Measurements from ENCODE around the gene MED13L.

DNA sequence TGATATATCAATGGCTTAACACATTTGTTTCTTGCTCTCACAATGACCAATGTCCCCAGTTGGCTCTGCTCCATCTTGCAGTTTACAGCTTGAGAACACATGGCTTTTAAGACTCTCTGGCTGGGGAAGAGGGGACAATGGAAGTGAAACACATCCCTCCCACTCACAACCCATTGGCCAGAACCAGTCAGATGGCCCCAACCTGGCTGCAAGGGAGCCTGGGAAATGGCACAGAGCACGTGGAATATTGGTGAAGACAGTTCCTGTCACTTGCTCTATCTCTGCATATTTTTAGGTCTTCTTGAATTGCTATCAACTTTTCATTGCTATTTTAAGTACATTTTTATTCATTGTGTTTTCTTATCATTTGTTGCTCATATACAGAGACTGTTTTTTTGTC, 345.4 kb downstream of the MED13L start:
- no peak for TF ChIP-seq BACH2 (CRISPR knock-in tag; IDR thresholded peaks at IDR 0.05; ENCODE audit: borderline replicate concordance)
- no peak for TF ChIP-seq GLIS3 (CRISPR knock-in tag; IDR thresholded peaks at IDR 0.05)
- TF ChIP-seq, protein P1, sequence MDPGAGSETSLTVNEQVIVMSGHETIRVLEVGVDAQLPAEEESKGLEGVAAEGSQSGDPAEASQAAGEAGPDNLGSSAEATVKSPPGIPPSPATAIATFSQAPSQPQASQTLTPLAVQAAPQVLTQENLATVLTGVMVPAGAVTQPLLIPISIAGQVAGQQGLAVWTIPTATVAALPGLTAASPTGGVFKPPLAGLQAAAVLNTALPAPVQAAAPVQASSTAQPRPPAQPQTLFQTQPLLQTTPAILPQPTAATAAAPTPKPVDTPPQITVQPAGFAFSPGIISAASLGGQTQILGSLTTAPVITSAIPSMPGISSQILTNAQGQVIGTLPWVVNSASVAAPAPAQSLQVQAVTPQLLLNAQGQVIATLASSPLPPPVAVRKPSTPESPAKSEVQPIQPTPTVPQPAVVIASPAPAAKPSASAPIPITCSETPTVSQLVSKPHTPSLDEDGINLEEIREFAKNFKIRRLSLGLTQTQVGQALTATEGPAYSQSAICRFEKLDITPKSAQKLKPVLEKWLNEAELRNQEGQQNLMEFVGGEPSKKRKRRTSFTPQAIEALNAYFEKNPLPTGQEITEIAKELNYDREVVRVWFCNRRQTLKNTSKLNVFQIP (CRISPR knock-in tag; IDR thresholded peaks at IDR 0.05; ENCODE audit: borderline replicate concordance, low read depth) = no peak
- TF ChIP-seq PATZ1 (CRISPR knock-in tag; IDR thresholded peaks at IDR 0.05; ENCODE audit: borderline replicate concordance) = no peak
- no peak for TF ChIP-seq ZFP3 (CRISPR knock-in tag; IDR thresholded peaks at IDR 0.05)
- TF ChIP-seq ZNF565 (CRISPR knock-in tag; conservative IDR thresholded peaks at IDR 0.05; ENCODE audit: low read depth) = no peak
- no peak for TF ChIP-seq ZFP30 (CRISPR knock-in tag; IDR thresholded peaks at IDR 0.05)
- TF ChIP-seq ZNF8 (CRISPR knock-in tag; IDR thresholded peaks at IDR 0.05) = no peak
